Measurements from ENCODE around the gene CTNNA3.

Gene CTNNA3

DNA sequence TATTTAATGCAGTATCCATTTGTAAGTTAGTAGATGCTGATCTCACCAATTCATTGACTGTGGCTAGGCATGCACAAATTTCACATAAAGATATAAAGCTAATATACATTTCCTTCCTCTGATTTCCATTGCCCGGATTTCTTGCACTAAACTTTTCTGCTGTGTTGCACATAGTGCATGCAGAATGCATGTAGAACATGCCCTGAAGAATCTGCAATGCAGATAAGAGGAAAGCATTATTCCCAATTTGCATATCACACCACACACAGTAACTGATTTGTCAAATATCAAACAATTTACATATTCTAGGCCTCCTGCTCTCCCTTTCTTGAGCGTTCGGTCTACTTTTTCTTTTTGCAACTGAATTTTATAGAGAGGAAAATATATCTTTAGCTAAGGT, 646.0 kb downstream of the CTNNA3 start:
- no peak for DNase-seq (ENCODE audit: extremely low read depth in 1 of 2, low read depth in 1 of 2)

GRCh38 chr10:67046507-67046906, 649.5 kb downstream of the CTNNA3 start:
- DNase-seq (ENCODE audit: extremely low read depth in 1 of 2, low read depth in 1 of 2), result no peak

DNA sequence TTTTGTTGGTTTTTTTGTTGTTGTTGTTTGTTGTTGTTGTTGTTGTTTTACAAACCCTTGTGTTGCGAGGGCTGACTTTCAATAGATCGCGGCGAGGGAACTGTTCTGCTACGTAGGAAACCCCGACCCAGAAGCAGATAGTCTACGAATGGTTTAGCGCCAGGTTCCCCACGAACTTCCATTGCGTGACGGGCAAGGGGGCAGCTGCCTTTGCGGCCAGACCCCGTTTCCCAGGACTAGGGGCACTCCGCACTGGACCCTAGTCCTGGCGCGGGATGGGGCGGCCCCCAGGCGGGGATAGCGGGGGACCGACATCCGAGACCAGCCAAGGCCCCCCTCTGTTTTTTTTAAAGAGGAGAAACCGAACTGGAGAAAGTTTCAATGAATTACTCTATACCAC, 650.6 kb downstream of the CTNNA3 start:
- DNase-seq (ENCODE audit: extremely low read depth in 1 of 2, low read depth in 1 of 2), result no peak

DNA sequence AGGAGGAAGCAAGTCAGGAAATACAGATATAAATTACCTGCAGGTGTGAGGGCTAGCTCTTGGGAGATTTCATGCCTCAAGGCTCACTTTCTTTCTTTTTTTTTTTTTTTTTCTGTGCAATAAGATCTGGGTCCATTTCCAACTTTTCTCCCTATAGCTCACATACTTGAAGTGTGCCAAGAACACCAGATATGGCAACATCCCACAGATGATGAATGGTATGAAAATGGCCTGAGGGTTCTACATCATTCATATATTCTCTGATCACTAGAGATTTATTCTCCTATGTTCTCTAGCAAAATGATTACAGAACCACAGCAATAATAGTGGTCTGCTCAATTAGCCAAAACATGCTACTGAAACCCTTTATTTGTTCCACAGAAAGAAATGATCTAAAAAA, 653.0 kb downstream of the CTNNA3 start:
- DNase-seq (ENCODE audit: extremely low read depth in 1 of 2, low read depth in 1 of 2), result no peak

GRCh38 chr10:67036808-67037207, 659.2 kb downstream of the CTNNA3 start:
- DNase-seq (ENCODE audit: extremely low read depth in 1 of 2, low read depth in 1 of 2), result no peak

GRCh38 chr10:67033878-67034277, 662.1 kb downstream of the CTNNA3 start:
- no peak for DNase-seq (ENCODE audit: extremely low read depth in 1 of 2, low read depth in 1 of 2)

GRCh38 chr10:67022099-67022498, 673.9 kb downstream of the CTNNA3 start:
- DNase-seq (ENCODE audit: extremely low read depth in 1 of 2, low read depth in 1 of 2), result no peak

- DNase-seq (ENCODE audit: extremely low read depth in 1 of 2, low read depth in 1 of 2), result no peak
Measured at GRCh38 chr10:67017218-67017617, 678.8 kb downstream of the CTNNA3 start.

- DNase-seq (ENCODE audit: extremely low read depth in 1 of 2, low read depth in 1 of 2), result no peak
Measured at GRCh38 chr10:67015225-67015624, 680.8 kb downstream of the CTNNA3 start.

- DNase-seq (ENCODE audit: extremely low read depth in 1 of 2, low read depth in 1 of 2), result no peak
Measured at GRCh38 chr10:67011981-67012380, 684.0 kb downstream of the CTNNA3 start.

GRCh38 chr10:67011480-67011879, 684.5 kb downstream of the CTNNA3 start:
- DNase-seq (ENCODE audit: extremely low read depth in 1 of 2, low read depth in 1 of 2), result no peak

GRCh38 chr10:67005981-67006380, 690.0 kb downstream of the CTNNA3 start:
- DNase-seq (ENCODE audit: extremely low read depth in 1 of 2, low read depth in 1 of 2), result no peak

GRCh38 chr10:67004690-67005089, 691.3 kb downstream of the CTNNA3 start:
- DNase-seq (ENCODE audit: extremely low read depth in 1 of 2, low read depth in 1 of 2), result no peak

DNA sequence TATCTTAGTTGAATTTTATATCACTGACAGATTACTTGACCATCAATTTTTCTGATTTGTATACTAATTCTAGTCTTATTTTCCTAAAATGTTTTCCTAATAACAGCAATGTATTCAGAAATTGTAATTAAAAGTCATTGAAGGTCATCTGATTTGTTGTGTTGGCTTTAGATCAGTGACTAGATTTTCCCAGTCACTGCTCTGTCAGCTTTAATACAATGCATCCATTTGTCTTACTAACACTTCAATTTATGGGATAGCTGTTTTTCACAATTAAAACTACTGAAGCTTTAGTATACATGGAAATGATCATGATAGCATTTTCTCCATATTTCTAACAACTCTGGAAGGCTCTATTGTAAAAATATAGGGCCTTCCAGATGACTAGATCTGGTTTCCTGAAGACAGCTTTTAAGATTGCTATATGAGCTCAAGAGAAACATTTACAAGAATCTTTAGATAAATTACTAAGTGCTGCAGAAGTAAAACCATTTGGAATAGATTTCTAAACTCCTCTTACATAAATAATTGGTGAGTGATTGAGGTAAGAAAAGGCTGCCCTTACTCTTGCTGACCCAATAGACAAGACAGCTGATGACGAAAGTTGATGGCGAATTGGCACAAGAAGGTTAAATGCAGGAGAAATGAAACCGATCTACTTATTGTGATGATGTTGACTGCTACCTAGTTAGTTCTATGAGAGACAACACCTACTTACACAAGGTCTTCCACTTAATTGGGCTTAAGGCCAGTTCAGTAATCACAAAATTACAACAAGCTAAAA, 696.0 kb downstream of the CTNNA3 start:
- DNase-seq (ENCODE audit: extremely low read depth in 1 of 2, low read depth in 1 of 2), result no peak

DNA sequence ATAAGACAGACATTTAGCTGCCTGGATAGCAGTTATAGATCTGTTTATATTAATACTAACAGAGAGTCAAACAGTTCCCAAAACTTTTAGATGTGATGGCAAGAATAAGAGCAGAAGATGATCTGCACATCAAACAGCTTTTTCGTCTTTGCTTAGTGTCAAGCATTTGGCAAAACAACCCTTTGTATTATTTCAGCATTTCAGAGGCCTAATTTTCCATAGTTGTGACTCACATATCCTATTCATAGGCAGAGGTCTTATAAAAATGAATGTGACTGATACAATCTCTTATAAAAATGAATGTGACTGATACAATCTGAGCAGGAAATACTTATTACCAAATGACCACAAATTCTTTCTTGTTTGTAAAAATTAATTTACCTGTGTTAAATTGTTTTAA, 699.0 kb downstream of the CTNNA3 start:
- no peak for DNase-seq (ENCODE audit: extremely low read depth in 1 of 2, low read depth in 1 of 2)

- DNase-seq (ENCODE audit: extremely low read depth in 1 of 2, low read depth in 1 of 2), result no peak
Measured at GRCh38 chr10:66990143-66990830, 705.7 kb downstream of the CTNNA3 start.

GRCh38 chr10:66983475-66983818, 712.5 kb downstream of the CTNNA3 start:
- no peak for DNase-seq (ENCODE audit: extremely low read depth in 1 of 2, low read depth in 1 of 2)

DNA sequence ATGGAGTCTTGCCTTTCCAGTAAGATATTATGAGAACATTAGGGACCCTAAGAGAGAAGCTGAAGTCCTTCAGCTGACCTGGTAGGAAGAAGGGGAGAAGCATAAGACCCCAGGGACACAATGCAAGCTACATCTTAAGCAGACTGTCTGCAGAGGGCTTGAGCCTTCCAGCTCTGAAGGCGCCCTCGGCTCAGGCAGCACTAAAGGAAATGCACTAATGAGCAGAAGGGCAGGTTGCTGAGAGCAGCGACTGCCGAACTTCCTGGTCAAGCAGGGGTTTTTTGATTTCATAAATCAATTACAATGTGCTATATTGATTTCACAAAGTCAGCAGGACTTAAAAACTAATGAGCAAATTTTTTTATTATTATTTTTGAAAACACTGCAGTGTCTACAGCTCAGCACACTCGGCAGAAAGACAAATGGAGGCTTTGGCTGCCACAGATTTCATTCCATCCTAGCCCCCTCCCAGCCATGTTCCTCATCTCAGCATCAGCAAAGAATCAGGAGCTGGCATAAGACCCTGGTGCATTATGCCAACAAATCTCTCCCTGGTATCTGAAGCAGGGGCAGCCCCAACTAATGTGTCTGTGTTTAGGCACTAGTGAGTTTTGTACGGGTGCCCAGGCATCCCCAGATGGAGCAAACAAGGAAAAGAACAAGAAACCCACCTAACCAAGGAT, 713.1 kb downstream of the CTNNA3 start:
- DNase-seq (ENCODE audit: extremely low read depth in 1 of 2, low read depth in 1 of 2), result no peak

- DNase-seq (ENCODE audit: extremely low read depth in 1 of 2, low read depth in 1 of 2), result no peak
Measured at GRCh38 chr10:66982053-66982420, 714.0 kb downstream of the CTNNA3 start.

DNA sequence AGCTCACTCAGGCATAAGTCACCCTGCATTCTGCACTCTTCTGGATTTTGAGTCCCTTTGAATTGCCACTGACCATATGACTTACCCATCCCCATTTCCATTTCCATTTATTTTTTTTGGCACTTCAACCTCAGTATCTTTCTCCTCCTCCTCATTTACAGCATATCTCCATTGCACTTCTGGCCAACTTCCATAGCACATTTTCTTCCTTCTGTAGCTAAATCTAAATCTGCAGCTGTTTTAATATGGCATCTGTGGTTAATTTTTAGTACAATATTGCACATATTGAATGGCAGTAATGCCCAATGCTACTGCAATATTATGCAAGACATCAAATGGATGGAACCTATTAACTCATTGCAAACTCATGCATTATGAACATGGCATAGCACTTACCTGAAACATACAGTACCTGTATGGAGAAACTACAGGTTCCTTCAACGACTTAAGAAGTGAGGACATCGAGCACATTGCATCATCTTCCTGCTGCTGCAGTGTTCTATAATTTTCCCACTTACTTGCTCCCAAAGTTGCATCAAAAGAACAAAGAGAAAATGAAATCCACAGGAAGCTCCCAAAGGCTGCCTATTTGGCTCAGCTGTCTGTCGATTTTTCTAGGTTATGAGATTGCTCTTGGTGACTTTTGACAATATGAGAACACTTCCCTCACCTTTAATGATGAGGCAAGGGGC, 714.5 kb downstream of the CTNNA3 start:
- DNase-seq (ENCODE audit: extremely low read depth in 1 of 2, low read depth in 1 of 2), result no peak

DNA sequence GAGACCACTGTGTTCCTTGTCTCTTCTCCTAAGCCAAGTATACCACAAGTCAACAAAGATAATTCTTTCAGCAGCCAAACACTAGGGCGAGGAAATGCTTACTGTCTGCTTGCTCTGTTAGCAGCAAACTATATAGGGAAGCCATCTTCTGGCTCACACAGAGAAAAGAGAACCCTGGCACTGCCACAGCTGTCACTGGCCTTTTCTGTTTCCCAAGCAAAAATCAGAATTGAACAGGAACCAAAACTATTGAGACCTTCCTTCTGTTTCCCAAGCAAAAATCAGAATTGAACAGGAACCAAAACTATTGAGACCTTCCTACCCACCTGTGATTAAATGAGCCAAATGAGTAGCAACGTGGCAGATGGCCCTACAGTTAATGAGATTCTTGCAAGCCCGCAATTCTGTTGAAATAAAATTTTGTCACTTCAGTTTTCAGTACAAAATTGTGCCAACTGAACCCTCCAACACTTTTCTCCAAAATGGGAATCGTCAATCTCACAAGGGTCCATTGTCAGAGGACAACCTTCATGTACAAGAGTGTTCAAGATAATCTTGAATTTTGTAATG, 715.7 kb downstream of the CTNNA3 start:
- DNase-seq (ENCODE audit: extremely low read depth in 1 of 2, low read depth in 1 of 2), result no peak

All from stimulated activated CD8-positive, alpha-beta memory T cell treated with anti-CD3 and anti-CD28 coated beads, Interleukin-7, amount 100 ng/mL, for 48 hours (primary cell).